ENCODE measurements around the gene ZNF598.

Gene ZNF598

GRCh38 chr16:2015117-2015946 lies 5.7 kb upstream of the ZNF598 start (continued):
- TF ChIP-seq, protein P1, sequence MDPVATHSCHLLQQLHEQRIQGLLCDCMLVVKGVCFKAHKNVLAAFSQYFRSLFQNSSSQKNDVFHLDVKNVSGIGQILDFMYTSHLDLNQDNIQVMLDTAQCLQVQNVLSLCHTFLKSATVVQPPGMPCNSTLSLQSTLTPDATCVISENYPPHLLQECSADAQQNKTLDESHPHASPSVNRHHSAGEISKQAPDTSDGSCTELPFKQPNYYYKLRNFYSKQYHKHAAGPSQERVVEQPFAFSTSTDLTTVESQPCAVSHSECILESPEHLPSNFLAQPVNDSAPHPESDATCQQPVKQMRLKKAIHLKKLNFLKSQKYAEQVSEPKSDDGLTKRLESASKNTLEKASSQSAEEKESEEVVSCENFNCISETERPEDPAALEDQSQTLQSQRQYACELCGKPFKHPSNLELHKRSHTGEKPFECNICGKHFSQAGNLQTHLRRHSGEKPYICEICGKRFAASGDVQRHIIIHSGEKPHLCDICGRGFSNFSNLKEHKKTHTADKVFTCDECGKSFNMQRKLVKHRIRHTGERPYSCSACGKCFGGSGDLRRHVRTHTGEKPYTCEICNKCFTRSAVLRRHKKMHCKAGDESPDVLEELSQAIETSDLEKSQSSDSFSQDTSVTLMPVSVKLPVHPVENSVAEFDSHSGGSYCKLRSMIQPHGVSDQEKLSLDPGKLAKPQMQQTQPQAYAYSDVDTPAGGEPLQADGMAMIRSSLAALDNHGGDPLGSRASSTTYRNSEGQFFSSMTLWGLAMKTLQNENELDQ (tag by site-specific recombination; IDR thresholded peaks at IDR 0.05; ENCODE audit: low read depth) = no peak
- TF ChIP-seq, protein P2, sequence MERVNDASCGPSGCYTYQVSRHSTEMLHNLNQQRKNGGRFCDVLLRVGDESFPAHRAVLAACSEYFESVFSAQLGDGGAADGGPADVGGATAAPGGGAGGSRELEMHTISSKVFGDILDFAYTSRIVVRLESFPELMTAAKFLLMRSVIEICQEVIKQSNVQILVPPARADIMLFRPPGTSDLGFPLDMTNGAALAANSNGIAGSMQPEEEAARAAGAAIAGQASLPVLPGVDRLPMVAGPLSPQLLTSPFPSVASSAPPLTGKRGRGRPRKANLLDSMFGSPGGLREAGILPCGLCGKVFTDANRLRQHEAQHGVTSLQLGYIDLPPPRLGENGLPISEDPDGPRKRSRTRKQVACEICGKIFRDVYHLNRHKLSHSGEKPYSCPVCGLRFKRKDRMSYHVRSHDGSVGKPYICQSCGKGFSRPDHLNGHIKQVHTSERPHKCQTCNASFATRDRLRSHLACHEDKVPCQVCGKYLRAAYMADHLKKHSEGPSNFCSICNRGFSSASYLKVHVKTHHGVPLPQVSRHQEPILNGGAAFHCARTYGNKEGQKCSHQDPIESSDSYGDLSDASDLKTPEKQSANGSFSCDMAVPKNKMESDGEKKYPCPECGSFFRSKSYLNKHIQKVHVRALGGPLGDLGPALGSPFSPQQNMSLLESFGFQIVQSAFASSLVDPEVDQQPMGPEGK (tag by site-specific recombination; IDR thresholded peaks at IDR 0.05) = peak; percentile 59; the same call in 1 of the 2 replicates
- TF ChIP-seq ZNF558 (tag by site-specific recombination; IDR thresholded peaks at IDR 0.05) (no peak), ZFP41 (tag by site-specific recombination; IDR thresholded peaks at IDR 0.05; ENCODE audit: borderline replicate concordance) (no peak), ZNF23 (tag by site-specific recombination; IDR thresholded peaks at IDR 0.05; ENCODE audit: borderline replicate concordance) (no peak), ZNF843 (tag by site-specific recombination; IDR thresholded peaks at IDR 0.05) (no peak), REPIN1 (tag by site-specific recombination; IDR thresholded peaks at IDR 0.05; ENCODE audit: low read depth) (no peak), ZNF394 (tag by site-specific recombination; IDR thresholded peaks at IDR 0.05; ENCODE audit: borderline replicate concordance) (no peak), ZNF112 (tag by site-specific recombination; IDR thresholded peaks at IDR 0.05) (no peak), ZNF114 (tag by site-specific recombination; IDR thresholded peaks at IDR 0.05) (no peak), ZNF677 (tag by site-specific recombination; IDR thresholded peaks at IDR 0.05) (no peak), ZSCAN30 (tag by site-specific recombination; IDR thresholded peaks at IDR 0.05) (no peak), ZNF791 (tag by site-specific recombination; IDR thresholded peaks at IDR 0.05) (no peak), ZNF423 (tag by site-specific recombination; IDR thresholded peaks at IDR 0.05) (no peak)
- TF ChIP-seq, protein P3, sequence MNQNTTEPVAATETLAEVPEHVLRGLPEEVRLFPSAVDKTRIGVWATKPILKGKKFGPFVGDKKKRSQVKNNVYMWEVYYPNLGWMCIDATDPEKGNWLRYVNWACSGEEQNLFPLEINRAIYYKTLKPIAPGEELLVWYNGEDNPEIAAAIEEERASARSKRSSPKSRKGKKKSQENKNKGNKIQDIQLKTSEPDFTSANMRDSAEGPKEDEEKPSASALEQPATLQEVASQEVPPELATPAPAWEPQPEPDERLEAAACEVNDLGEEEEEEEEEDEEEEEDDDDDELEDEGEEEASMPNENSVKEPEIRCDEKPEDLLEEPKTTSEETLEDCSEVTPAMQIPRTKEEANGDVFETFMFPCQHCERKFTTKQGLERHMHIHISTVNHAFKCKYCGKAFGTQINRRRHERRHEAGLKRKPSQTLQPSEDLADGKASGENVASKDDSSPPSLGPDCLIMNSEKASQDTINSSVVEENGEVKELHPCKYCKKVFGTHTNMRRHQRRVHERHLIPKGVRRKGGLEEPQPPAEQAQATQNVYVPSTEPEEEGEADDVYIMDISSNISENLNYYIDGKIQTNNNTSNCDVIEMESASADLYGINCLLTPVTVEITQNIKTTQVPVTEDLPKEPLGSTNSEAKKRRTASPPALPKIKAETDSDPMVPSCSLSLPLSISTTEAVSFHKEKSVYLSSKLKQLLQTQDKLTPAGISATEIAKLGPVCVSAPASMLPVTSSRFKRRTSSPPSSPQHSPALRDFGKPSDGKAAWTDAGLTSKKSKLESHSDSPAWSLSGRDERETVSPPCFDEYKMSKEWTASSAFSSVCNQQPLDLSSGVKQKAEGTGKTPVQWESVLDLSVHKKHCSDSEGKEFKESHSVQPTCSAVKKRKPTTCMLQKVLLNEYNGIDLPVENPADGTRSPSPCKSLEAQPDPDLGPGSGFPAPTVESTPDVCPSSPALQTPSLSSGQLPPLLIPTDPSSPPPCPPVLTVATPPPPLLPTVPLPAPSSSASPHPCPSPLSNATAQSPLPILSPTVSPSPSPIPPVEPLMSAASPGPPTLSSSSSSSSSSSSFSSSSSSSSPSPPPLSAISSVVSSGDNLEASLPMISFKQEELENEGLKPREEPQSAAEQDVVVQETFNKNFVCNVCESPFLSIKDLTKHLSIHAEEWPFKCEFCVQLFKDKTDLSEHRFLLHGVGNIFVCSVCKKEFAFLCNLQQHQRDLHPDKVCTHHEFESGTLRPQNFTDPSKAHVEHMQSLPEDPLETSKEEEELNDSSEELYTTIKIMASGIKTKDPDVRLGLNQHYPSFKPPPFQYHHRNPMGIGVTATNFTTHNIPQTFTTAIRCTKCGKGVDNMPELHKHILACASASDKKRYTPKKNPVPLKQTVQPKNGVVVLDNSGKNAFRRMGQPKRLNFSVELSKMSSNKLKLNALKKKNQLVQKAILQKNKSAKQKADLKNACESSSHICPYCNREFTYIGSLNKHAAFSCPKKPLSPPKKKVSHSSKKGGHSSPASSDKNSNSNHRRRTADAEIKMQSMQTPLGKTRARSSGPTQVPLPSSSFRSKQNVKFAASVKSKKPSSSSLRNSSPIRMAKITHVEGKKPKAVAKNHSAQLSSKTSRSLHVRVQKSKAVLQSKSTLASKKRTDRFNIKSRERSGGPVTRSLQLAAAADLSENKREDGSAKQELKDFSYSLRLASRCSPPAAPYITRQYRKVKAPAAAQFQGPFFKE (tag by site-specific recombination; IDR thresholded peaks at IDR 0.05; ENCODE audit: borderline replicate concordance) = no peak
- TF ChIP-seq, protein P4, sequence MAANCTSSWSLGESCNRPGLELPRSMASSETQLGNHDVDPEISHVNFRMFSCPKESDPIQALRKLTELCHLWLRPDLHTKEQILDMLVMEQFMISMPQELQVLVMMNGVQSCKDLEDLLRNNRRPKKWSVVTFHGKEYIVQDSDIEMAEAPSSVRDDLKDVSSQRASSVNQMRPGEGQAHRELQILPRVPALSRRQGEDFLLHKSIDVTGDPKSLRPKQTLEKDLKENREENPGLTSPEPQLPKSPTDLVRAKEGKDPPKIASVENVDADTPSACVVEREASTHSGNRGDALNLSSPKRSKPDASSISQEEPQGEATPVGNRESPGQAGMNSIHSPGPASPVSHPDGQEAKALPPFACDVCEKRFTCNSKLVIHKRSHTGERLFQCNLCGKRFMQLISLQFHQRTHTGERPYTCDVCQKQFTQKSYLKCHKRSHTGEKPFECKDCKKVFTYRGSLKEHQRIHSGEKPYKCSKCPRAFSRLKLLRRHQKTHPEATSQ (tag by site-specific recombination; IDR thresholded peaks at IDR 0.05) = no peak
- TF ChIP-seq, protein P5, sequence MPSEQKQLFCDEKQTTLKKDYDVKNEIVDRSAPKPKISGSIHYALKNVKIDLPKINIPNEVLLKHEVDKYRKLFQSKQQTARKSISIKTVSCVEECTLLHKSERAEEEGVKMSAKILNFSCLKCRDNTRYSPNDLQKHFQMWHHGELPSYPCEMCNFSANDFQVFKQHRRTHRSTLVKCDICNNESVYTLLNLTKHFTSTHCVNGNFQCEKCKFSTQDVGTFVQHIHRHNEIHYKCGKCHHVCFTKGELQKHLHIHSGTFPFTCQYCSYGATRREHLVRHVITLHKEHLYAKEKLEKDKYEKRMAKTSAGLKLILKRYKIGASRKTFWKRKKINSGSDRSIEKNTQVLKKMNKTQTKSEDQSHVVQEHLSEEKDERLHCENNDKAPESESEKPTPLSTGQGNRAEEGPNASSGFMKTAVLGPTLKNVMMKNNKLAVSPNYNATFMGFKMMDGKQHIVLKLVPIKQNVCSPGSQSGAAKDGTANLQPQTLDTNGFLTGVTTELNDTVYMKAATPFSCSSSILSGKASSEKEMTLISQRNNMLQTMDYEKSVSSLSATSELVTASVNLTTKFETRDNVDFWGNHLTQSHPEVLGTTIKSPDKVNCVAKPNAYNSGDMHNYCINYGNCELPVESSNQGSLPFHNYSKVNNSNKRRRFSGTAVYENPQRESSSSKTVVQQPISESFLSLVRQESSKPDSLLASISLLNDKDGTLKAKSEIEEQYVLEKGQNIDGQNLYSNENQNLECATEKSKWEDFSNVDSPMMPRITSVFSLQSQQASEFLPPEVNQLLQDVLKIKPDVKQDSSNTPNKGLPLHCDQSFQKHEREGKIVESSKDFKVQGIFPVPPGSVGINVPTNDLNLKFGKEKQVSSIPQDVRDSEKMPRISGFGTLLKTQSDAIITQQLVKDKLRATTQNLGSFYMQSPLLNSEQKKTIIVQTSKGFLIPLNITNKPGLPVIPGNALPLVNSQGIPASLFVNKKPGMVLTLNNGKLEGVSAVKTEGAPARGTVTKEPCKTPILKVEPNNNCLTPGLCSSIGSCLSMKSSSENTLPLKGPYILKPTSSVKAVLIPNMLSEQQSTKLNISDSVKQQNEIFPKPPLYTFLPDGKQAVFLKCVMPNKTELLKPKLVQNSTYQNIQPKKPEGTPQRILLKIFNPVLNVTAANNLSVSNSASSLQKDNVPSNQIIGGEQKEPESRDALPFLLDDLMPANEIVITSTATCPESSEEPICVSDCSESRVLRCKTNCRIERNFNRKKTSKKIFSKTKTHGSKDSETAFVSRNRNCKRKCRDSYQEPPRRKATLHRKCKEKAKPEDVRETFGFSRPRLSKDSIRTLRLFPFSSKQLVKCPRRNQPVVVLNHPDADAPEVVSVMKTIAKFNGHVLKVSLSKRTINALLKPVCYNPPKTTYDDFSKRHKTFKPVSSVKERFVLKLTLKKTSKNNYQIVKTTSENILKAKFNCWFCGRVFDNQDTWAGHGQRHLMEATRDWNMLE (tag by site-specific recombination; conservative IDR thresholded peaks at IDR 0.05; ENCODE audit: low read depth) = no peak
- TF ChIP-seq, protein P6, sequence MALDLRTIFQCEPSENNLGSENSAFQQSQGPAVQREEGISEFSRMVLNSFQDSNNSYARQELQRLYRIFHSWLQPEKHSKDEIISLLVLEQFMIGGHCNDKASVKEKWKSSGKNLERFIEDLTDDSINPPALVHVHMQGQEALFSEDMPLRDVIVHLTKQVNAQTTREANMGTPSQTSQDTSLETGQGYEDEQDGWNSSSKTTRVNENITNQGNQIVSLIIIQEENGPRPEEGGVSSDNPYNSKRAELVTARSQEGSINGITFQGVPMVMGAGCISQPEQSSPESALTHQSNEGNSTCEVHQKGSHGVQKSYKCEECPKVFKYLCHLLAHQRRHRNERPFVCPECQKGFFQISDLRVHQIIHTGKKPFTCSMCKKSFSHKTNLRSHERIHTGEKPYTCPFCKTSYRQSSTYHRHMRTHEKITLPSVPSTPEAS (tag by site-specific recombination; IDR thresholded peaks at IDR 0.05) = no peak
